ENCODE data around the gene GADL1. TPM values are rescaled to one million over a fixed set of nuclear protein-coding genes. Genes with fewer than 3 reads are reported as not detected.

GADL1 gene
- total and polyA plus RNA-seq, 3 donors from 2014 or later, result 0.08 to 0.30 TPM; not detected in 1

- 84 to 86% methylated on average over 4 of the region's 4 CpGs for WGBS, 2 donors
- no peak overlapping the region for H3K4me3 ChIP-seq
- TF ChIP-seq CTCF (IDR thresholded peaks at IDR 0.05), result no peak
- no peak for TF ChIP-seq POLR2A (IDR thresholded peaks at IDR 0.05)
- DNase-seq, result no peak
- H3K4me1 ChIP-seq, result no peaks in the 10 kb centered on the region
- intact Hi-C loops (cut with DNase I; ENCODE audit: low total_unique reads), result no loop called here
- H3K27ac ChIP-seq, result no peak overlapping the region
- H3K36me3 ChIP-seq (ENCODE audit: low read depth, missing control alignments), result no peaks in the 10 kb centered on the region
- H3K27me3 ChIP-seq, result no peaks in the 10 kb centered on the region
- no peaks in the 10 kb centered on the region for H3K9me3 ChIP-seq
Measured at GRCh38 chr3:30832961-30833575, 61.4 kb downstream of the GADL1 start.

- DNase-seq, result no peak
- no peaks in the 10 kb centered on the region for H3K4me1 ChIP-seq
- H3K27ac ChIP-seq, result no peak overlapping the region
- 100% methylated on average over 1 of the region's 1 CpG for WGBS, 2 donors
- H3K9me3 ChIP-seq, result no peaks in the 10 kb centered on the region
- TF ChIP-seq POLR2A (IDR thresholded peaks at IDR 0.05) (no peak), CTCF (IDR thresholded peaks at IDR 0.05) (no peak)
- no peaks in the 10 kb centered on the region for H3K36me3 ChIP-seq (ENCODE audit: low read depth, missing control alignments)
- no peaks in the 10 kb centered on the region for H3K27me3 ChIP-seq
- intact Hi-C loops (cut with DNase I; ENCODE audit: low total_unique reads), result no loop called here
- H3K4me3 ChIP-seq, result no peak overlapping the region
Measured at GRCh38 chr3:30827080-30827479, 67.4 kb downstream of the GADL1 start.

GRCh38 chr3:30826531-30826942 lies 67.9 kb downstream of the GADL1 start:
- TF ChIP-seq POLR2A (IDR thresholded peaks at IDR 0.05), result no peak
- no peak for TF ChIP-seq CTCF (IDR thresholded peaks at IDR 0.05)
- Histone ChIP-seq H3K9me3 (no peaks in the 10 kb centered on the region), H3K4me3 (no peak overlapping the region), H3K27me3 (no peaks in the 10 kb centered on the region), H3K36me3 (ENCODE audit: low read depth, missing control alignments) (no peaks in the 10 kb centered on the region), H3K4me1 (no peaks in the 10 kb centered on the region), H3K27ac (no peak overlapping the region)
- 44 to 65% methylated on average over 2 of the region's 2 CpGs for WGBS, 2 donors
- intact Hi-C loops (cut with DNase I; ENCODE audit: low total_unique reads), result no loop called here
- DNase-seq, result no peak

- H3K4me3 ChIP-seq, result no peak overlapping the region
- no peaks in the 10 kb centered on the region for H3K4me1 ChIP-seq
- H3K27ac ChIP-seq, result no peak overlapping the region
- no peaks in the 10 kb centered on the region for H3K27me3 ChIP-seq
- intact Hi-C loops (cut with DNase I; ENCODE audit: low total_unique reads), result no loop called here
- no peaks in the 10 kb centered on the region for H3K36me3 ChIP-seq (ENCODE audit: low read depth, missing control alignments)
- no peak for DNase-seq
- H3K9me3 ChIP-seq, result no peaks in the 10 kb centered on the region
- TF ChIP-seq CTCF (IDR thresholded peaks at IDR 0.05), result no peak
- no peak for TF ChIP-seq POLR2A (IDR thresholded peaks at IDR 0.05)
- WGBS, 2 donors, result 75 to 86% methylated on average over 3 of the region's 3 CpGs
Measured at GRCh38 chr3:30819067-30819798, 75.2 kb downstream of the GADL1 start.
